Mesenchymal stem cell (in vitro differentiated cells and primary cell): ENCODE data around the gene NHSL1.

Source experiments
- DNase-seq: peaks from one replicate; pipeline ENCODE4 v3.0.0-alpha.2; 2013
- H2AFZ ChIP-seq: one replicate; pipeline ENCODE4 v1.6.1; 2013; ENCODE audit warnings: low read depth, mild to moderate bottlenecking, control low read depth, inconsistent platforms, low read length, moderate library complexity
- H2AK5ac ChIP-seq: 2 replicates; pipeline ENCODE4 v1.6.1; 2013; ENCODE audit warnings: low read length, moderate library complexity, mild to moderate bottlenecking, inconsistent platforms; ENCODE audit not compliant: severe bottlenecking
- H2BK120ac ChIP-seq: one replicate; pipeline ENCODE4 v1.6.1; 2013; ENCODE audit warnings: low read depth, mild to moderate bottlenecking, inconsistent platforms, low read length, moderate library complexity
- H2BK12ac ChIP-seq, 2 experiments: one replicate each; pipeline ENCODE4 v1.6.1; 2013; ENCODE audit warnings: inconsistent platforms in 2 of 2, low read length in 2 of 2, mild to moderate bottlenecking in 2 of 2, moderate library complexity in 2 of 2, control low read depth in 1 of 2
- H2BK15ac ChIP-seq: one replicate; pipeline ENCODE4 v1.6.1; 2013; ENCODE audit warnings: mild to moderate bottlenecking, low read depth, inconsistent platforms; ENCODE audit not compliant: poor library complexity, severe bottlenecking
- H2BK5ac ChIP-seq: 2 replicates; pipeline ENCODE4 v1.6.1; 2013; ENCODE audit warnings: low read depth, mild to moderate bottlenecking, low read length, control low read depth, inconsistent platforms; ENCODE audit not compliant: poor library complexity, severe bottlenecking
- H3K14ac ChIP-seq, 2 experiments: one replicate each; pipeline ENCODE4 v1.6.1; 2013; ENCODE audit warnings: inconsistent platforms in 2 of 2, low read length in 2 of 2, control low read depth in 1 of 2, mild to moderate bottlenecking in 1 of 2, moderate library complexity in 1 of 2
- H3K18ac ChIP-seq, 2 experiments: one replicate each; pipeline ENCODE4 v1.6.1; 2013; ENCODE audit warnings: inconsistent platforms in 2 of 2, low read length in 2 of 2, control low read depth in 1 of 2, low read depth in 1 of 2, mild to moderate bottlenecking in 1 of 2
- H3K23ac ChIP-seq, 2 experiments: one replicate each; pipeline ENCODE4 v1.6.1; 2013; ENCODE audit warnings: inconsistent platforms in 2 of 2, low read length in 2 of 2, mild to moderate bottlenecking in 2 of 2, moderate library complexity in 2 of 2, control low read depth in 1 of 2
- H3K27ac ChIP-seq: 2 replicates; pipeline ENCODE4 v1.5.1; 2013; ENCODE audit warnings: mild to moderate bottlenecking, moderate library complexity, low read length, control low read depth, inconsistent platforms; ENCODE audit not compliant: poor library complexity, severe bottlenecking
- H3K27me3 ChIP-seq, 2 experiments: 2 replicates each; pipeline versions ENCODE4 v1.6.1 to v1.7.0; 2013; ENCODE audit warnings: low read length in 2 of 2, mild to moderate bottlenecking in 2 of 2, moderate library complexity in 2 of 2, control low read depth in 1 of 2, inconsistent platforms in 1 of 2; ENCODE audit not compliant: control insufficient read depth in 1 of 2, insufficient read depth in 1 of 2
- H3K36me3 ChIP-seq, 2 experiments: 2 replicates each; pipeline versions ENCODE4 v1.6.1 to v1.7.0; 2013; ENCODE audit warnings: low read length in 2 of 2, control low read depth in 1 of 2, inconsistent platforms in 1 of 2, low read depth in 1 of 2, mild to moderate bottlenecking in 1 of 2; ENCODE audit not compliant: insufficient read depth in 2 of 2, control insufficient read depth in 1 of 2
- H3K4ac ChIP-seq, 2 experiments: one replicate each; pipeline ENCODE4 v1.6.1; 2013; ENCODE audit warnings: inconsistent platforms in 2 of 2, low read length in 2 of 2, mild to moderate bottlenecking in 2 of 2, moderate library complexity in 2 of 2, control low read depth in 1 of 2, low read depth in 1 of 2
- H3K4me1 ChIP-seq: 2 replicates; pipeline ENCODE4 v1.6.1; 2013; ENCODE audit warnings: low read depth, low read length, control low read depth; ENCODE audit not compliant: control insufficient read depth, insufficient read depth
- H3K4me2 ChIP-seq: 2 replicates; pipeline ENCODE4 v1.6.1; 2013; ENCODE audit warnings: low read length, mild to moderate bottlenecking, inconsistent platforms; ENCODE audit not compliant: poor library complexity, severe bottlenecking
- H3K4me3 ChIP-seq, 2 experiments: 2 replicates each; pipeline versions ENCODE4 v1.5.1 to v1.7.0; 2013; ENCODE audit warnings: low read length in 2 of 2, mild to moderate bottlenecking in 2 of 2, control low read depth in 1 of 2, low read depth in 1 of 2; ENCODE audit not compliant: insufficient read depth in 1 of 2
- H3K79me1 ChIP-seq: replicated peaks from 2 replicates; pipeline ENCODE4 v1.6.1; 2013; ENCODE audit warnings: mild to moderate bottlenecking, control low read depth, low read length, inconsistent platforms; ENCODE audit not compliant: poor library complexity, severe bottlenecking
- H3K9ac ChIP-seq: 2 replicates; pipeline ENCODE4 v1.7.0; 2013; ENCODE audit warnings: mild to moderate bottlenecking, low read length, moderate library complexity
- H3K9me3 ChIP-seq: 2 replicates; pipeline ENCODE4 v1.7.0; 2013; ENCODE audit warnings: mild to moderate bottlenecking, low read length; ENCODE audit not compliant: control insufficient read depth
- H4K8ac ChIP-seq: one replicate; pipeline ENCODE4 v1.6.1; 2013; ENCODE audit warnings: inconsistent platforms, mild to moderate bottlenecking, low read length, moderate library complexity
- H4K91ac ChIP-seq: one replicate; pipeline ENCODE4 v1.6.1; 2013; ENCODE audit warnings: mild to moderate bottlenecking, low read length, inconsistent platforms
- WGBS: methylation state at CpG from one replicate; pipeline ENCODE4 v1.1.7; 2013; ENCODE audit warnings: mixed read lengths; 5-methylcytosine and 5-hydroxymethylcytosine counted together

Gene NHSL1

DNA sequence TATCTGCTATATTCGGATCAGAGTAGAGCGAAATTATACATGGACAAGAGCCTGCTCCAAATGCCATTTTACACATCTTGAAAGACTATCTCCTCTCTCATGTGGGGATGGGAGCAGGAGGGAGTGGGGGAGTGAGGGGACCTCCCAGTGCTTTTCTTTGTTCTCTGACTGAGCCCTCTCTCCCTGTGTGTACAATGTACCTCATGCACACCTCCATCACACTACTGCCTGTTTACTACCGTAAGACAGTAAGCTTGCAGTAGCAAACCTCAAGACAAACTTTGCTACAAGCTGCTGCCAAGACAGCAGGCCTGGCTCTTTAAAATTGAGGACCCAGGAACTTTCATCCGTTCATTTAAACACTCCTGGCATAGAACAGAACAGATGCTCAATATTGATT is 7.2 kb downstream of the NHSL1 start:
- Histone ChIP-seq H4K8ac (no peak overlapping the region), H3K4me2 (no peak overlapping the region), H3K14ac (no peak overlapping the region), H3K27me3 (no peaks in the 10 kb centered on the region), H3K4me3 (no peak overlapping the region), H2AK5ac (no peak overlapping the region), H2BK12ac (no peak overlapping the region), H2BK120ac (no peak overlapping the region), H3K36me3 (peaks cover 4 to 15% of the 10 kb centered on the region in 2 experiments), H3K4me1 (no peaks in the 10 kb centered on the region), H3K79me1 (peaks cover 30% of the 10 kb centered on the region), H3K23ac (no peak overlapping the region), H4K91ac (no peak overlapping the region), H2BK15ac (no peak overlapping the region), H3K27ac (no peak overlapping the region), H3K4ac (no peak overlapping the region), H2AFZ (no peak overlapping the region), H3K18ac (no peak overlapping the region), H2BK5ac (no peak overlapping the region), H3K9me3 (no peaks in the 10 kb centered on the region), H3K9ac (no peak overlapping the region)
- DNase-seq: no peak
- WGBS: 97% methylated on average over 1 of the region's 4 CpGs

GRCh38 chr6:138491017-138491416 is 8.3 kb downstream of the NHSL1 start:
- Histone ChIP-seq H3K79me1 (peaks cover 30% of the 10 kb centered on the region), H3K4me1 (no peaks in the 10 kb centered on the region), H3K4me2 (no peak overlapping the region), H3K18ac (no peak overlapping the region), H3K4me3 (no peak overlapping the region), H2BK120ac (no peak overlapping the region), H2AK5ac (no peak overlapping the region), H2BK5ac (no peak overlapping the region), H2AFZ (no peak overlapping the region), H2BK12ac (no peak overlapping the region), H3K14ac (no peak overlapping the region), H4K91ac (no peak overlapping the region), H4K8ac (no peak overlapping the region), H3K9me3 (no peaks in the 10 kb centered on the region), H3K4ac (no peak overlapping the region), H3K36me3 (peaks cover 4 to 12% of the 10 kb centered on the region in 2 experiments), H2BK15ac (no peak overlapping the region), H3K23ac (no peak overlapping the region), H3K27ac (peak overlapping the region; percentile 29), H3K27me3 (no peaks in the 10 kb centered on the region), H3K9ac (no peak overlapping the region)
- DNase-seq: peak; percentile 25
- WGBS: 79% methylated on average over 1 of the region's 1 CpG

- 96% methylated on average over 1 of the region's 2 CpGs for WGBS
- H3K79me1 ChIP-seq: peaks cover 25% of the 10 kb centered on the region
These were observed 9.4 kb downstream of the NHSL1 start for GRCh38 chr6:138489846-138490245.

GRCh38 chr6:138487102-138487604 is 12.1 kb downstream of the NHSL1 start:
- no peak for DNase-seq
- H3K27me3 ChIP-seq: no peaks in the 10 kb centered on the region
- peaks cover 0 to 3% of the 10 kb centered on the region in 2 experiments for H3K36me3 ChIP-seq
- no peaks in the 10 kb centered on the region for H3K9me3 ChIP-seq
- peaks cover 31% of the 10 kb centered on the region for H3K79me1 ChIP-seq
- H2BK120ac ChIP-seq: no peak overlapping the region
- no peak overlapping the region for H3K4ac ChIP-seq
- no peak overlapping the region for H3K23ac ChIP-seq
- no peak overlapping the region for H3K4me2 ChIP-seq
- no peak overlapping the region for H3K27ac ChIP-seq
- no peak overlapping the region for H3K18ac ChIP-seq
- H3K4me3 ChIP-seq: no peak overlapping the region
- H4K8ac ChIP-seq: no peak overlapping the region
- no peak overlapping the region for H2BK12ac ChIP-seq
- no peak overlapping the region for H3K9ac ChIP-seq
- H2BK15ac ChIP-seq: no peak overlapping the region
- no peak overlapping the region for H2BK5ac ChIP-seq
- H3K14ac ChIP-seq: no peak overlapping the region
- H2AK5ac ChIP-seq: no peak overlapping the region
- no peak overlapping the region for H4K91ac ChIP-seq
- 99% methylated on average over 5 of the region's 6 CpGs for whole genome bisulfite sequencing
- H3K4me1 ChIP-seq: peaks cover 2% of the 10 kb centered on the region
- H2AFZ ChIP-seq: no peak overlapping the region

More at GRCh38 chr6:138489846-138490245, 9.4 kb downstream of the NHSL1 start:
- DNase-seq: no peak
- Histone ChIP-seq H3K9ac (no peak overlapping the region), H3K36me3 (peaks cover 2 to 8% of the 10 kb centered on the region in 2 experiments), H2BK5ac (no peak overlapping the region), H3K23ac (no peak overlapping the region), H3K4ac (no peak overlapping the region), H2AFZ (no peak overlapping the region), H3K9me3 (no peaks in the 10 kb centered on the region), H3K18ac (no peak overlapping the region), H3K4me2 (no peak overlapping the region), H2BK15ac (no peak overlapping the region), H3K27me3 (no peaks in the 10 kb centered on the region), H2BK120ac (no peak overlapping the region), H3K4me3 (no peak overlapping the region), H2AK5ac (no peak overlapping the region), H3K4me1 (peaks cover 2% of the 10 kb centered on the region), H3K27ac (no peak overlapping the region), H3K14ac (peak overlapping the region in 1 of 2 experiments; percentile 26), H2BK12ac (no peak overlapping the region), H4K91ac (no peak overlapping the region), H4K8ac (no peak overlapping the region)
